GM12878 (cell line): Measurements from ENCODE around the gene OXCT1.

Experiments
- CHD1 ChIP-seq: IDR thresholded peaks from 2 replicates; pipeline ENCODE4 v1.6.1; 2012; ENCODE audit warnings: low read depth, low read length, improper control_type of control experiment
- CREM ChIP-seq: IDR thresholded peaks from 2 replicates; pipeline ENCODE4 v1.6.1; 2014; ENCODE audit warnings: antibody characterized with exemption, low read depth
- CTCF ChIP-seq, 3 experiments: IDR thresholded peaks in 2 of 3; conservative IDR thresholded peaks in 1 of 3; 2 replicates each; pipeline ENCODE4 v1.5.1; 2011; ENCODE audit warnings: low read depth in 3 of 3, low read length in 3 of 3, mild to moderate bottlenecking in 3 of 3, control low read depth in 2 of 3, moderate library complexity in 2 of 3, inconsistent platforms in 1 of 3, mixed read lengths in 1 of 3; ENCODE audit not compliant: control insufficient read depth in 2 of 3, insufficient read depth in 1 of 3; ENCODE audit errors: extremely low read depth in 1 of 3
- EZH2 ChIP-seq: IDR thresholded peaks from 2 replicates; pipeline ENCODE4 v1.6.1; 2012; ENCODE audit warnings: low read depth, mild to moderate bottlenecking, control low read depth, inconsistent platforms, low read length, borderline replicate concordance; ENCODE audit not compliant: control insufficient read depth
- JUND ChIP-seq: IDR thresholded peaks from 2 replicates; pipeline ENCODE4 v1.6.1; 2012; ENCODE audit warnings: low read depth, mild to moderate bottlenecking, low read length, improper control_type of control experiment, moderate library complexity
- RFX5 ChIP-seq: IDR thresholded peaks from 2 replicates; pipeline ENCODE4 v1.6.1; 2011; ENCODE audit warnings: low read depth, low read length, improper control_type of control experiment

- no peak for TF ChIP-seq CTCF (IDR thresholded peaks at IDR 0.05 in 2 of 3, conservative IDR thresholded peaks at IDR 0.05 in 1 of 3; ENCODE audit: control insufficient read depth in 2 of 3, extremely low read depth in 1 of 3, insufficient read depth in 1 of 3, low read depth in 3 of 3, low read length in 3 of 3)
- TF ChIP-seq CREM = no peak
- TF ChIP-seq JUND = no peak
- no peak for TF ChIP-seq EZH2
- no peak for TF ChIP-seq CHD1
- TF ChIP-seq RFX5 = no peak
These were observed 85.2 kb downstream of the OXCT1 start for GRCh38 chr5:41785061-41785460.
